LNCaP clone FGC (cell line): ENCODE measurements around the gene AJAP1.

ENCODE experiments used
- DNase-seq: peaks from one replicate; pipeline ENCODE4 v3.0.0-alpha.2; 2011; ENCODE audit warnings: low read depth
- H3K4me3 ChIP-seq: 2 replicates; pipeline ENCODE4 v1.5.1; 2011; ENCODE audit warnings: mild to moderate bottlenecking, low read depth, low read length, control low read depth
- CTCF ChIP-seq: IDR thresholded peaks from 2 replicates; pipeline ENCODE4 v1.5.1; 2012; ENCODE audit warnings: mild to moderate bottlenecking; ENCODE audit not compliant: control insufficient read depth, insufficient read depth; ENCODE audit errors: extremely low read depth

The AJAP1 gene

GRCh38 chr1:4658643-4659628 is 4.5 kb downstream of the AJAP1 start:
- DNase-seq, result no peak
- TF ChIP-seq CTCF, result no peak
- H3K4me3 ChIP-seq, result no peak overlapping the region

- H3K4me3 ChIP-seq, result no peak overlapping the region
- no peak for DNase-seq
- TF ChIP-seq CTCF, result no peak
These were observed 6.6 kb downstream of the AJAP1 start for GRCh38 chr1:4660917-4661594.

- no peak for DNase-seq
- no peak for TF ChIP-seq CTCF
- H3K4me3 ChIP-seq, result no peak overlapping the region
These were observed 7.1 kb downstream of the AJAP1 start for GRCh38 chr1:4661595-4661917.

- DNase-seq, result no peak
- no peak for TF ChIP-seq CTCF
- no peak overlapping the region for H3K4me3 ChIP-seq
These were observed 7.8 kb downstream of the AJAP1 start for GRCh38 chr1:4662168-4662567.

- H3K4me3 ChIP-seq, result no peak overlapping the region
- DNase-seq, result no peak
- TF ChIP-seq CTCF, result no peak
These were observed 8.3 kb downstream of the AJAP1 start for GRCh38 chr1:4662723-4663122.

GRCh38 chr1:4664095-4664494 is 9.7 kb downstream of the AJAP1 start:
- TF ChIP-seq CTCF, result no peak
- no peak for DNase-seq
- H3K4me3 ChIP-seq, result no peak overlapping the region
